T-helper 1 cell treated with Interleukin-12 subunit alpha and Interleukin-12 subunit beta and Interleukin-4 antibody, amounts not matched to agents 30 μg/mL and 1 μg/mL, for 36 hours (primary cell): ENCODE results near the gene TAS2R46.
"Not testable (repeated sequence)": the region's sequence is repeated elsewhere in the genome, so short reads cannot be mapped to it uniquely, and the experiment has no call there.

Experiments
- H3K27ac Mint-ChIP-seq: one replicate; pipeline ENCODE4 v1.8.0; 2021; ENCODE audit warnings: mild to moderate bottlenecking, mixed read lengths
- H3K27me3 Mint-ChIP-seq: one replicate; pipeline ENCODE4 v1.8.0; 2021; ENCODE audit warnings: low read depth, mixed read lengths
- H3K36me3 Mint-ChIP-seq: one replicate; pipeline ENCODE4 v1.8.0; 2021; ENCODE audit warnings: low read depth, mixed read lengths
- H3K4me1 Mint-ChIP-seq: one replicate; pipeline ENCODE4 v1.8.0; 2021; ENCODE audit warnings: low read depth, mixed read lengths
- H3K4me3 Mint-ChIP-seq: one replicate; pipeline ENCODE4 v1.8.0; 2021; ENCODE audit warnings: mild to moderate bottlenecking, moderate library complexity, mixed read lengths
- H3K9me3 Mint-ChIP-seq: one replicate; pipeline ENCODE4 v1.8.0; 2021; ENCODE audit warnings: mixed read lengths

The TAS2R46 gene, protein sequence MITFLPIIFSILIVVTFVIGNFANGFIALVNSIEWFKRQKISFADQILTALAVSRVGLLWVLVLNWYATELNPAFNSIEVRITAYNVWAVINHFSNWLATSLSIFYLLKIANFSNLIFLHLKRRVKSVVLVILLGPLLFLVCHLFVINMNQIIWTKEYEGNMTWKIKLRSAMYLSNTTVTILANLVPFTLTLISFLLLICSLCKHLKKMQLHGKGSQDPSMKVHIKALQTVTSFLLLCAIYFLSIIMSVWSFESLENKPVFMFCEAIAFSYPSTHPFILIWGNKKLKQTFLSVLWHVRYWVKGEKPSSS

DNA sequence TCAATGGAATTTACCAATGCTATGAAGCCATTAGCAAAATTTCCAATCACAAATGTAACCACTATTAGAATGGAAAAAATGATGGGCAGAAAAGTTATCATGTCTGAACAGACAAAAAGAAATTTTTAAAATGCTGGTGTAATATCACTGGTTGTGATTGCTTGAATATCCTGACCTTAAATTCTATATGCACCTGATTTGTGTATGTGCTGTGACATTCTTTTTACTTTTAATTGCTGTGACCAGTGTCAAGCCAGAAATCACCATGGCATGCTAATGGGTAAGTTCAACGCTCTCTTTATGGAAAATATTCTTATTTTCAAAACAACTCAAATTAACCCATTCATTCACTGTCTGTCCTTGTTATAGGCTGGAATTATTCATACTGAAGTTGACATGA is at the start of gene TAS2R46:
Gene TAS2R46 (minus strand): TSS at position 101 of the 400 bp plus-strand sequence. CDS start 0 bp downstream, at position 101.
- H3K4me3 Mint-ChIP-seq, H3K27me3 Mint-ChIP-seq, H3K27ac Mint-ChIP-seq, H3K36me3 Mint-ChIP-seq, H3K4me1 Mint-ChIP-seq, H3K9me3 Mint-ChIP-seq: not testable (repeated sequence)

DNA sequence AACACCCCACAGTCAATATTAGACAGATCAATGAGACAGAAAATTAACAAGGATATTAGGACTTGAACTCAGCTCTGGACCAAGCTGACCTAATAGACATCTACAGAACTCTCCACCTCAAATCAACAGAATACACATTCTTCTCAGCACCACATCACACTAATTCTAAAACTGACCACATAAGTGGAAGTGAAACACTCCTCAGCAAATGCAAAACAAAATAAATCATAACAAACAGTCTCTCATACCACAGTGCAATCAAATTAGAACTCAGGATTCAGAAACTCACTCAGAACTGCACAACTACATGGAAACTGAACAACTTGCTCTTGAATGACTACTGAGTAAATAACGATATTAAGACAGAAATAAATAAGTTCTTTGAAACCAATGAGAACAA is 49.1 kb upstream of the TAS2R46 start:
- peaks cover 65% of the 10 kb centered on the region for H3K9me3 Mint-ChIP-seq
- peaks cover 25% of the 10 kb centered on the region for H3K4me1 Mint-ChIP-seq
- H3K27ac Mint-ChIP-seq, H3K4me3 Mint-ChIP-seq, H3K27me3 Mint-ChIP-seq: not testable (repeated sequence)
- peaks cover 70% of the 10 kb centered on the region for H3K36me3 Mint-ChIP-seq

DNA sequence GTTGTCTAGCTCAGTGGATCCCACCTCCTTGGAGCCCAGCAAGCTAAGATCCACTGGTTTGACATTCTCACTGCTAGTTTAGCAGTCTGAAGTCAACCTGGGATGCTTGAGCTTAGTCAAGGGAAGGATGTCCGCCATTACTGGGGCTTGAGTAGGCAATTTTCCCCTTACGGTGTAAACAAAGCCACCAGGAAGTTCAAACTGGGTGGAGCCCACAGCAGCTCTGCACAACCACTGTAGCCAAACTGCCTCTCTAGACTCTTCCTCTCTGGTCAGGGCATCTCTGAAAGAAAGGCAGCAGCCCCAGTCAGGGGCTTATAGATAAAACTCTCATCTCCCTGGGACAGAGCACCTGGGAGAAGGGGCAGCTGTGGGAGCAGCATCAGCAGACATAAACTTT is 46.8 kb upstream of the TAS2R46 start:
- no peak overlapping the region for H3K4me3 Mint-ChIP-seq
- no peak overlapping the region for H3K27ac Mint-ChIP-seq
- peaks cover 25% of the 10 kb centered on the region for H3K4me1 Mint-ChIP-seq
- H3K36me3 Mint-ChIP-seq = peaks cover 69% of the 10 kb centered on the region
- H3K9me3 Mint-ChIP-seq = peaks cover 63% of the 10 kb centered on the region
- H3K27me3 Mint-ChIP-seq = no peaks in the 10 kb centered on the region

DNA sequence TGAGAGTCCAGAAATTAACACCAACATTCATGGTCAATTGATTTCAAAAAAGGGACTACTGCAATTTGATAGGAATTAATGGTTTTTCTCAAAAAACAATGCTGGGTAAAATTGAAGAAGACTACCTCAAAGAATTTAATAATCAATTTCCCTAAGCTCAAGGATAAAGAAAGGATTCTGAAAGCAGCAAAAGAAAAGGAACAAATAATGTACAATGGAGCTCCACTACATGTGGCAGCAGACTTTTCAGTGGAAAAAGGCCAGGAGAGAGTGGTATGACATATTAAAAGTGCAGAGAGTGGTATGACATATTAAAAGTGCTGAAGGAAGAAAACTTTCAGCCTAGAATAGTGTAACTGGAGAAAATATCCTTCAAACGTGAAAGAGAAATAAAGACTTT is 45.6 kb upstream of the TAS2R46 start:
- H3K27ac Mint-ChIP-seq = no peak overlapping the region
- no peaks in the 10 kb centered on the region for H3K27me3 Mint-ChIP-seq
- peaks cover 21% of the 10 kb centered on the region for H3K4me1 Mint-ChIP-seq
- peaks cover 65% of the 10 kb centered on the region for H3K36me3 Mint-ChIP-seq
- H3K4me3 Mint-ChIP-seq = no peak overlapping the region
- peaks cover 57% of the 10 kb centered on the region for H3K9me3 Mint-ChIP-seq

DNA sequence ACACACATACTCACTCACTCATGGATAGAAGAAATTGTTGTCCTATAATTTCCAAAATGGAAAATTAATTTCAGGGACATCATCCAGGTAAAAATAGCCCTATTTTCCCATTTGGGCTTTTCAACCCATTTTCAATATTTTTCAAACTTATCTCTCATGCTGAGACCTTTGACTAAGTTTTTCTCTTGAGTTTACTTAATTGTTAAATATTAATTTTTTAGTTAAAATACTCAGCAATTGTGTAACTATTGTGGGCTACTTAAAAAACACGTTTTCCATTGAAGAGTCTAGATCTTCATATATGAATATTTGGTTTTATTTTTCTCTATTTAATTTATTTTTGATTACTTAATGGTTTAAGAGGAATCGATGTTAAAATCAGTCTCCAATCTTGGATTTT is 44.2 kb upstream of the TAS2R46 start:
- Mint-ChIP-seq H3K27me3 (no peaks in the 10 kb centered on the region), H3K27ac (no peak overlapping the region), H3K4me1 (peaks cover 19% of the 10 kb centered on the region), H3K9me3 (peaks cover 47% of the 10 kb centered on the region), H3K36me3 (peaks cover 53% of the 10 kb centered on the region), H3K4me3 (no peak overlapping the region)

DNA sequence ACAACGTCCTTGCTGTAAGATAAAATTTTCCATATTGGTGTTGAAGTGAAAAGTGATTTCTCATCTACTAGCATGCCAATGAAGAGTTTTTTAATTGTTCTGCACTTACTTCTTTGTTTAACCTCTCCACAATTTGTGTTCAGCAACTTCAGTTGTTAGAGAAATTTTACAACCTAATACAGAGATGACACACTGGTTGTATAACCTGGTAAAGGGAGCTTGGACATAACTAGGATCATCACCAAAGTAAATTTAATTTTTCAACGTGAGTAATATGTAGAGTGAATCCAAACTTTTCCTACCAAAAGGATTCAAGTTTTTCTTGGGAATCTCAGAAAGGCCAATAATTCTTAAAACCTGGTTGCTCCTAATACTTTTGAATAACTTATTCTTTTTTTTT is 43.5 kb upstream of the TAS2R46 start:
- Mint-ChIP-seq H3K9me3 (peaks cover 40% of the 10 kb centered on the region), H3K4me1 (peaks cover 16% of the 10 kb centered on the region), H3K27ac (no peak overlapping the region), H3K4me3 (no peak overlapping the region), H3K36me3 (peaks cover 47% of the 10 kb centered on the region), H3K27me3 (no peaks in the 10 kb centered on the region)

DNA sequence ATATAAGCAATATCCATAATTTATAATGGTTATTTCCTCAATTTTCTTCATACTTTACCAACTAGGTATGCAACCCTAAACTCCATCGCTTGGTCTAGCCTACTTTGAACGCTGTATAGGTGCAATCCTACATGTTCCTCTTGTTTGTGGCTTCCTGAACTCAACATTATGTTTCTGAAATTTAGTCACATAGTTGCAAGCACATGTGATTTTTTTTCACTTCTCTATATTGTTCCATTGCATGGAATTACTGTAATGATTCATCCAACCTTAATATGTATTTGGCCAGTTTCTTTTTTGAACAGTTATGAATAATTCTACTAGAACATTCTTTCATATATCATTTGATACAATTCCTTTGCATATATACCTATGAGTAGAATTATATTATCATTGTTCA is 32.8 kb upstream of the TAS2R46 start:
- peaks cover 12% of the 10 kb centered on the region for H3K36me3 Mint-ChIP-seq
- H3K27ac Mint-ChIP-seq, H3K4me1 Mint-ChIP-seq, H3K27me3 Mint-ChIP-seq, H3K4me3 Mint-ChIP-seq, H3K9me3 Mint-ChIP-seq: not testable (repeated sequence)

DNA sequence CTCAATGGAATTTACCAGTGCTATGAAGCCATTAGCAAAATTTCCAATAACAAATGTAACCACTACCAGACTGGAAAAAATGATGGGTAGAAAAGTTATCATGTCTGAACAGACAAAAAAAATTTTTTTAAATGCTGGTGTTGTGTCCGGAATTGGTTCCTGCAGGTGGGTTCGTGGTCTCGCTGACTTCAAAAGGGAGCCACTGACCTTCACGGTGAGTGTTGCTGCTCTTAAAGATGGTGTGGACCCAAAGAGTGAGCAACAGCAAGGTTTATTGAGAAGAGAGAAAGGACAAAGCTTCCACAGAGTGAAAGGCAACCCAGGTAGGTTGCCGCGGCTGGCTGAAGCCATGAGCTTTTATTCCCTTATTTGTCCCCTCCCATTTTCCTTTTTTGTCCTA is 30.0 kb upstream of the TAS2R46 start, which contains the start of gene TAS2R43:
Gene TAS2R43 (minus strand): TSS at position 186 of the 400 bp plus-strand sequence. CDS start 84 bp downstream, at position 102.
- peaks cover 4% of the 10 kb centered on the region for H3K36me3 Mint-ChIP-seq
- no peaks in the 10 kb centered on the region for H3K9me3 Mint-ChIP-seq
- no peaks in the 10 kb centered on the region for H3K27me3 Mint-ChIP-seq
- no peak within 1 kb of the TSS for H3K4me3 Mint-ChIP-seq
- H3K27ac Mint-ChIP-seq = no peak within 1 kb of the TSS
- peaks cover 2% of the 10 kb centered on the region for H3K4me1 Mint-ChIP-seq

DNA sequence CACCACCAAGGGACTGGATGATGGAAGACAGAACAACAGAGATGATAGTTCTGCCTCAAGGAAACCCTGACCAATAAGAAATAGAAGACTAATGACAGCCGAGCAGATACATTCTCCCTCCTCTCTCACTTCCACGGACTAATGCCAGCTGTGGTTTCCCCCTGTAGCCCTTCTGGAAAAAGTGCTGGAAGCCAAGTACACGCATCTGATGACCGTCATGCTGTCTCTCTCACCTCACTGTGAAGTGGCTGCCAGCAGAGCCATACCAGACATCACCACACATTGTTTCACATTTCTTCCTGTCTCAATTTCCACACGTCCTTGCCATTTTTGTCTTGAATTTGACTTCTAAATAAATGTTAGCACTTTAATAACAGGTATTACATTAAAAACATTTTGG is 27.2 kb upstream of the TAS2R46 start:
- peaks cover 4% of the 10 kb centered on the region for H3K4me1 Mint-ChIP-seq
- no peak overlapping the region for H3K4me3 Mint-ChIP-seq
- H3K9me3 Mint-ChIP-seq = peaks cover under 1% of the 10 kb centered on the region
- no peak overlapping the region for H3K27ac Mint-ChIP-seq
- H3K36me3 Mint-ChIP-seq = peaks cover 4% of the 10 kb centered on the region
- no peaks in the 10 kb centered on the region for H3K27me3 Mint-ChIP-seq

DNA sequence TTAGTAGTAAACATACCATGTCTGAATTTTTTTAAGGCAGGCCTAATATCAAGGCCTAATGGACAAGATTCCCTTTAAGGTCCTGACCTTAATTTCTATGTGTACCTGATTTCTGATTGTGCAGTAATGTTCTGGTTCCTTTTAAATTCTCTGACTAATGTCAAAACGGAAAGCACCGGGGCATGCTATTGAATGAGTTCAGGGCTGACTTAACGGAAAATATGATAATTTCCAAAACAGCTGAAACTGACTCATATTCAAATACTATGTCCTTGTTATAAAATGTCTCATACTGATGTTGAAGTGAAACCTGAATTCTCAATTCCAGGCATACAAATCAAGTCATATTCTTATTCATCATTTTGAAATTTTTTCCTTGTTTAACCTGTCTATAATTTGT is 23.3 kb upstream of the TAS2R46 start:
- peaks cover 13% of the 10 kb centered on the region for H3K36me3 Mint-ChIP-seq
- H3K4me1 Mint-ChIP-seq = peaks cover 4% of the 10 kb centered on the region
- H3K27me3 Mint-ChIP-seq = no peaks in the 10 kb centered on the region
- no peak overlapping the region for H3K27ac Mint-ChIP-seq
- no peak overlapping the region for H3K4me3 Mint-ChIP-seq
- H3K9me3 Mint-ChIP-seq = peaks cover 12% of the 10 kb centered on the region

DNA sequence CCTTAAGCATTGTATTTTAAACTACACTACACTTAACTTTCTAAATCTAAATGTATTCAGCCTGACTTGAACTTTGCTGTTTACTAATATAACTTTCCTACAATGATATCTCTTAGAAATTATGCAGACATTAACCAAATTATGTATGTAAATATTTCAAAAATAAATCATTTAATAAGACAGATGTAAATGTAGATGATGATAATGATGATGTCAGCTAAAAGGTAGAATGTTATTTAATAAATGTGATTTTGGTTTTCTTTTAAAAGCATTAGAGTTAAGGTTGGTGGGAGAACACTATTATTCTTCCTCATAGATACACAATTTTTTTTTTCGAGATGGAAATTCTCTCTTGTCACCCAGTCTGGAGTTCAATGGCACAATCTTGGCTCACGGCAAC is 19.9 kb upstream of the TAS2R46 start:
- Mint-ChIP-seq H3K4me1 (peaks cover 10% of the 10 kb centered on the region), H3K9me3 (peaks cover 18% of the 10 kb centered on the region), H3K27ac (no peak overlapping the region), H3K4me3 (no peak overlapping the region), H3K27me3 (no peaks in the 10 kb centered on the region), H3K36me3 (peaks cover 25% of the 10 kb centered on the region)

DNA sequence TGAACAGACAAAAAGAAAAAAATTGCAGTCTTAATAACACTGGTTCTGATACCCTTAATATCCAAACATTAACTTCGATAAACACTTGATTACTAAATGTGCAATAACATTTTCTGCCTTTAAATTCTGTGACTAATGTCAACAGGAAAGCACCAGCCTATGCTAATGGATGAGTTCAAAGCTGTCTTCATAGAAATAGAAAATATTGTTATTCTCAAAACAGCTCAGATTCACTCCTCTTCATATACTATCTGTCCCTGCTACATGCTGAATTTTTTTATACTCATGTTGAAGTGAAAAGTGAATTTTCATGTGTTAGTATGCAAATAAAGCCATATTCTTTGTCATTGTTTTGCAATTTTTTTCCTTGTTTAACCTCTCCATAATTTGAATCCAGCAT is 16.2 kb upstream of the TAS2R46 start:
- Mint-ChIP-seq H3K27me3 (no peaks in the 10 kb centered on the region), H3K36me3 (peaks cover 18% of the 10 kb centered on the region), H3K4me3 (no peak overlapping the region), H3K4me1 (peaks cover 8% of the 10 kb centered on the region), H3K9me3 (peaks cover 13% of the 10 kb centered on the region), H3K27ac (no peak overlapping the region)

DNA sequence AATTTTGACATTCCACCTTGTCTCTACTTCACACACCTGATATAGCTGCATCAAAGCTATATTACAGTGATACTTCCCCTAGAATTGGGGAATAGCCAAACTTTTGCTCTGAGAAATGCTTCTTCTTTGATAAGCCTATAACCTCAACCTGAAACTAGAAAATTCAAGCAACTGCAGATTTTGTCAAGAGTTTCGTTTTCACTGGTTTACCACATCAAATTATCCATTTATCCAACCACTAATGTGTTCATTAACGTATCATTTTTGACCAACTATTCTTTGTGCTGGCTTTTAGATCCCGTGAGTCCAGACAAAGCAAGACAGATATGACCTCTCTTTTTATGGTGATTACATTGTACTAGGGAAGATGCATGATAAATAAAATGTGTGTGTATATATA is 13.5 kb upstream of the TAS2R46 start:
- H3K4me1 Mint-ChIP-seq = peaks cover 8% of the 10 kb centered on the region
- H3K4me3 Mint-ChIP-seq = no peak overlapping the region
- no peak overlapping the region for H3K27ac Mint-ChIP-seq
- H3K27me3 Mint-ChIP-seq = no peaks in the 10 kb centered on the region
- H3K9me3 Mint-ChIP-seq = peaks cover 7% of the 10 kb centered on the region
- peaks cover 13% of the 10 kb centered on the region for H3K36me3 Mint-ChIP-seq

DNA sequence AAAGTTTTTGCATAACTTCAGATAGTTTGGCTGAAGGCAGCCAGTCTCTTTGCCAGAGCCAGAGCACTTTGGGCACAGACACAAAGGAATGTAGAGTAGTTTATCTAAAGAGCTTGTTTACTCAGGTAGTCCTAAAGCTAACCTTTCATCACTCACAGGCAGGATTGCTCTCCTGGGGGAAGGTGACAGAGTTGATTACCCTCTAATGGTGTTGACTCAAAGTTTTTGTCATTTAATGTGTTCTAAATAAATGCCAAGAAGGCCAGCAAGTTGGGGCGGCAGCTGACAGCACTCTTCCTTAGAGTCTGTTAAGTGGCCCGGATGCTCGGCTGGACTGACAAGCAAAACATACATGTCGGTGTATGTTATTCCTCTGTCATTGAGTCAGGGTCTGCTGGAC is 9.3 kb upstream of the TAS2R46 start:
- H3K9me3 Mint-ChIP-seq = no peaks in the 10 kb centered on the region
- no peak overlapping the region for H3K4me3 Mint-ChIP-seq
- H3K27ac Mint-ChIP-seq = no peak overlapping the region
- peaks cover 3% of the 10 kb centered on the region for H3K36me3 Mint-ChIP-seq
- H3K27me3 Mint-ChIP-seq = no peaks in the 10 kb centered on the region
- peaks cover 3% of the 10 kb centered on the region for H3K4me1 Mint-ChIP-seq

DNA sequence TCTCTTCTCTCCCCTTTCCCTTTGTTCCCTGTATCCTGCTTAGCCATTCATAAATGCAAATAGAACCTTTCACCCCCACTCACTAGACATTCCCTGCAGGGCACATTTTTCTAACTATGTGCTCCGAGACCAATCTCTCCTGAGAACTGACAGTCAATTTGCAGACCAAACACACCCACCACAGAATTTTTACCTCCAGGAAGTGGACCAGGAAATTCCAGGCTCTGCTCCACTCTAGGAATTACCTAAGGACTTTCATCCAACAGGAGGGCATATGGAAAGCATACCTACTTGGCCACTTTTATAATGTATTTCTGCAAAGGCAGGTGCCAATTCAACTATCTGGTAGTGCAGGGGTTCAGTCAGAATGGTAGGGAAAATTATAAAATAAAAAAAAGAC is 8.9 kb upstream of the TAS2R46 start:
- Mint-ChIP-seq H3K4me3 (no peak overlapping the region), H3K4me1 (peaks cover 3% of the 10 kb centered on the region), H3K36me3 (peaks cover 3% of the 10 kb centered on the region), H3K27ac (no peak overlapping the region), H3K27me3 (no peaks in the 10 kb centered on the region), H3K9me3 (no peaks in the 10 kb centered on the region)
